Heart left ventricle (tissue), 16 donors: ENCODE measurements around the gene SLC6A17. TPM values are rescaled to one million over a fixed set of nuclear protein-coding genes. Genes with fewer than 3 reads are reported as not detected.

ENCODE experiments used
- ATAC-seq, 4 donors: fragments of 200-7000 bp; cut with Tn5 transposase; one replicate each; pipeline ENCODE4 v1.9.1; 2020 to 2022; ENCODE audit warnings: moderate library complexity in 4 of 4, mild to moderate bottlenecking in 3 of 4, moderate number of reproducible peaks in 1 of 4
- DNase-seq, 5 donors: peaks; one replicate each; pipeline ENCODE4 v3.0.0-alpha.2; 2020
- H3K27ac ChIP-seq, 12 donors: fragments of 200-600 bp; sonication (generic) in 4 of 12; one replicate each; pipeline versions ENCODE4 v1.5.0 to v1.8.0; 2016 to 2022; ENCODE audit warnings: mild to moderate bottlenecking in 2 of 12
- H3K27me3 ChIP-seq, 9 donors: fragments of 200-600 bp; sonication (generic) in 2 of 9; one replicate each; pipeline versions ENCODE4 v1.5.1 to v1.8.0; 2016 to 2022; ENCODE audit warnings: mild to moderate bottlenecking in 3 of 9
- H3K36me3 ChIP-seq, 9 donors: fragments of 200-600 bp; sonication (generic) in 2 of 9; one replicate each; pipeline versions ENCODE4 v1.5.0 to v1.8.0; 2018 to 2022; ENCODE audit warnings: mild to moderate bottlenecking in 2 of 9
- H3K4me1 ChIP-seq, 12 donors: fragments of 200-600 bp; sonication (generic) in 4 of 12; one replicate each; pipeline versions ENCODE4 v1.5.0 to v1.8.0; 2016 to 2022; ENCODE audit warnings: mild to moderate bottlenecking in 3 of 12
- H3K4me3 ChIP-seq, 12 donors: fragments of 200-600 bp; sonication (generic) in 4 of 12; one replicate each; pipeline versions ENCODE4 v1.5.0 to v1.8.0; 2017 to 2022; ENCODE audit warnings: mild to moderate bottlenecking in 9 of 12, moderate library complexity in 4 of 12
- H3K9me3 ChIP-seq, 12 donors: fragments of 200-600 bp; sonication (generic) in 4 of 12; one replicate each; pipeline versions ENCODE4 v1.5.0 to v1.8.0; 2016 to 2022; ENCODE audit warnings: mild to moderate bottlenecking in 1 of 12
- POLR2A ChIP-seq, 2 donors: fragments of 450-650 bp; IDR thresholded peaks; one replicate each; pipeline ENCODE4 v1.6.1; 2017; ENCODE audit warnings: antibody characterized with exemption in 2 of 2, mild to moderate bottlenecking in 2 of 2, moderate library complexity in 2 of 2
- WGBS, 4 donors: extraction: QIAGEN DNeasy Blood & Tissue Kit in 2 of 4; methylation state at CpG; one replicate each; pipeline versions ENCODE4 v1.1.5 to v1.1.7; 2013 to 2018; 5-methylcytosine and 5-hydroxymethylcytosine counted together
- intact Hi-C, 10 donors: fragments of 100-400 bp; cut with DNase I; formaldehyde crosslinking; loops; one replicate each; pipeline versions ENCODE4 v1.11.1 to v1.14.2; 2022
- polyA plus RNA-seq, 2 donors: library from polyadenylated mRNA; stranded (reverse); fragments of 200-250 nt; gene quantifications; one replicate each; pipeline ENCODE4 v1.2.3, GENCODE V29; 2013
- total RNA-seq, 9 donors: library from RNA; depleted of rRNA in 2 of 9; stranded (reverse); fragments of >200 nt in 2 of 9; fragmentation: NEBNext Ultra II Directional in 3 of 9; extraction: Animal tissue kit (Norgen Biotek cat#: 25700) in 3 of 9; gene quantifications; one replicate each; pipeline versions ENCODE4 v1.1.0 to v1.2.4, GENCODE V29; 2016 to 2023
- TF ChIP-seq, protein P1 (sequence below), 12 donors: fragments of 200-600 bp; sonication (generic) in 4 of 12; IDR thresholded peaks; one replicate each; pipeline versions ENCODE4 v1.5.0 to v1.8.0; 2018 to 2022; ENCODE audit warnings: antibody characterized with exemption in 12 of 12, mild to moderate bottlenecking in 5 of 12
- donor health status: ischemic (EF 13 %, LVEDD 7.1; RV severe dilation, severe dysfunction).
- donor health status: healthy with polysubstance abuse.
- donor health status: DM: no; HTN: yes; CAD: no.
- donor health status: DM: no; HTN: no; CAD: no.
- donor health status: ischemic (EF 25% LVEDD 6.9; RV normal size, moderate dysfunction).
- donor health status: ischemic (EF 25% LVEDD 5.7; RV mildly dilated, moderate dysfunction).
- donor health status: healthy.
- donor health status: DM: yes; HTN: yes; CAD: no.
- donor health status: ischemic (EF 35%, LVEDD 5.7; RV mildly dilated, moderate dysfunction).
- donor health status: nonischemic (EF 11% LVEDD 7.7; RV severe dilation, severe dysfunction).
- donor health status: DM: yes; HTN: yes; CAD: no.
- donor health status: PGD.
- donor health status: ischemic (EF 29% LVEDD 5.4; RV normal size, mild dysfunction).
- donor health status: nonischemic (EF 23%, LVEDD 6.1; RV moderate dilation, normal function).

The SLC6A17 gene
- total and polyA plus RNA-seq, 11 donors: 0.07 to 0.50 (median 0.24) TPM; not detected in 3

DNA sequence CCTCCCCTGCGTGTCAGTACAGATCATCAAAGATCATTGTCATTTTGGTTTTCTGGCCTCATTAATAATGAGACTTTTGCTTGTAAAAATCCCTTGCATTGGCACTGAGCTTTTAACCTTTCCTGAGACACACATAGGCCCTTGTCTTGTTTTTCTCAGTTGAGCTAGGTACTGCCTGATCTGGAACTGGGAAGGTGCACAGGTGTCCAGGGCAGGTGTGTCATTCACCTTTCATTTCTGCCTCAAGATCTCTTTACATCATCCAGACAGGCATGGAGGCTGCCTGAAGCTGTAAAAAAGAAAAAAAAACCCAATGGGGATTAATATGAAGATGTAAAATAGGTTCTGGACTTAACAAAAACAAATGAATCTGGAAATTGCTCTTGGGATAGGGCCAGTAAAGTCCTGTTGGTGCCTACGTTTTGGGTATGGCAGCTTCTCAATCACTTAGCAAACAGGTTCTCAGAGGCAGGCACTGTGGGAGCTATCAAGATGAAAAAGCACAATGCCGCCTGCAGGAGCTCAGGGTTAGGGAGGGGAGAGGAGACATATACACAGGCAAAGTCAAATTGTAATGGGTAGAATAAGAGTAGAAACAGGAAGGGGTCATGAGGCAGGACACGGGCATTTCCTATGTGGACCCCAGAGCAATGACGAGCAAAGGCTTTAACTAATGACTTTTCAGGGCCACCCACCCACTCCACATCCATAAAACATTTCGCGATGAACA, 58.8 kb downstream of the SLC6A17 start:
- no peaks in the 10 kb centered on the region for H3K36me3 ChIP-seq
- H3K27ac ChIP-seq: peak overlapping the region; percentile 60 to 93 (median 87)
- no peaks in the 10 kb centered on the region for H3K9me3 ChIP-seq
- intact Hi-C loops: loop anchor here in 8 of 10 donors (1.0 to 10.0 kb wide), 5 partner anchors 103 to 406 kb away; partner anchors contain the start of gene LAMTOR5 (in 2 of the 8)
- TF ChIP-seq, protein P1, sequence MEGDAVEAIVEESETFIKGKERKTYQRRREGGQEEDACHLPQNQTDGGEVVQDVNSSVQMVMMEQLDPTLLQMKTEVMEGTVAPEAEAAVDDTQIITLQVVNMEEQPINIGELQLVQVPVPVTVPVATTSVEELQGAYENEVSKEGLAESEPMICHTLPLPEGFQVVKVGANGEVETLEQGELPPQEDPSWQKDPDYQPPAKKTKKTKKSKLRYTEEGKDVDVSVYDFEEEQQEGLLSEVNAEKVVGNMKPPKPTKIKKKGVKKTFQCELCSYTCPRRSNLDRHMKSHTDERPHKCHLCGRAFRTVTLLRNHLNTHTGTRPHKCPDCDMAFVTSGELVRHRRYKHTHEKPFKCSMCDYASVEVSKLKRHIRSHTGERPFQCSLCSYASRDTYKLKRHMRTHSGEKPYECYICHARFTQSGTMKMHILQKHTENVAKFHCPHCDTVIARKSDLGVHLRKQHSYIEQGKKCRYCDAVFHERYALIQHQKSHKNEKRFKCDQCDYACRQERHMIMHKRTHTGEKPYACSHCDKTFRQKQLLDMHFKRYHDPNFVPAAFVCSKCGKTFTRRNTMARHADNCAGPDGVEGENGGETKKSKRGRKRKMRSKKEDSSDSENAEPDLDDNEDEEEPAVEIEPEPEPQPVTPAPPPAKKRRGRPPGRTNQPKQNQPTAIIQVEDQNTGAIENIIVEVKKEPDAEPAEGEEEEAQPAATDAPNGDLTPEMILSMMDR (IDR thresholded peaks at IDR 0.05): no peak
- no peak for TF ChIP-seq POLR2A (IDR thresholded peaks at IDR 0.05)
- H3K27me3 ChIP-seq: peaks cover 0 to 13% (median 0%) of the 10 kb centered on the region in 9 donors
- ATAC-seq (no peak), DNase-seq (no peak)
- WGBS, 4 donors: 60 to 75% (median 64%) methylated on average over 7 of the region's 7 CpGs
- H3K4me3 ChIP-seq: peak overlapping the region in 11 of 12 donors; percentile 60 to 90 (median 82)
- H3K4me1 ChIP-seq: peaks cover 0 to 43% (median 22%) of the 10 kb centered on the region in 12 donors

DNA sequence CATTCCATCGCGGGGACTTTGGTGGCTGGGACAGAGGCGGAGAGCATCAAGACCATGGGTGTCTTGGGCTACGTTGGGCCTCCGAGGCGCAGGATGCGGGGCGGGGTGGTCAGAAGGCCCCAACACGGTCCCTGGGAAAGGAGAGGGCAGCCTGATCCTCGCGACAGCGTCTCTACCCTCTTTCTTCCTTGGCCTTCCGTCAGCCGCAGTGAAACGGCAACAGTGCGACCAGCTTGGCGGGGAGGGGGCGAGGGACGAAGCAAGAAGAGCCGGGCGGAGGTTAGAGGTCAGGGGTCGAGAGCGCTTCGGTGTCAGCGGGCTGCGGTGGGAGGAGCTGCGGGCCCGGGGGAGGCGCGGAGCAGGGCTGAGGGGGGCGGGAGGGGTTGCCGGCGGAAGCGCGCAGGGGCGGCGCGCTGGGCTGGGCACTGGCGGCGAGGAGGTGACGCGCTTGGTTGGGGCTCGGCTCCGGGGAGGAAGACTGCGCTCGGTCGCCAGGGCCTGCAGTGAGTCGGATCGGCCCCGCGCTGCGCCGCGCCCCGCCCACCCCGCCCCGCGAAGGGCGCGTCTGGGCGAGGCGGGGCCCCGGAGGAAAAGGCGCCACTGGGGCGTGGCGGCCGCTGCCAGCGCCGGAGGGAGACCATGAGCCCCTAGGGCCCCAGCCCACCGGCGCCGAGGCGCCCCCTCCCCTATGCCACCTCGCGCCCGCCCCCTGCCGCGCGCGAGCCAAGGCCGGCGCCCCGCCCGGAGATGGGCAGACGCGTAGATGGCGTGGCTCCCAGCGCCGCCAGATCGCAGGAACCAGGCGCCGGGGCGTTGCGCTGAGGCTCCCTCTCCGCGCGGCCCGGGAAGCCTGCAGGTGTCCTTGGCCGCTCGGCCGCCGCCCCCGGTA, 59.7 kb downstream of the SLC6A17 start, which contains the start of gene KCNC4:
Gene KCNC4 (plus strand): TSS at position 600 of the 889 bp plus-strand sequence. CDS start 1,186 bp downstream, outside the sequence.
- DNase-seq (peak; percentile 92 to 95 (median 92)), ATAC-seq (peak; percentile 78 to 95 (median 93))
- peaks cover 0 to 13% (median 0%) of the 10 kb centered on the region in 9 donors for H3K27me3 ChIP-seq
- H3K9me3 ChIP-seq: no peaks in the 10 kb centered on the region
- H3K27ac ChIP-seq: peak within 1 kb of the TSS; percentile 60 to 93 (median 87)
- 2 to 14% (median 5%) methylated on average over 25 to 103 of the region's 103 CpGs for WGBS, 4 donors
- intact Hi-C loops: loop anchor here in 7 of 10 donors (1.0 to 10.0 kb wide), 7 partner anchors 53 to 405 kb away; partner anchors contain the start of gene LAMTOR5 (in 6 of the 7)
- H3K4me3 ChIP-seq: peak within 1 kb of the TSS; percentile 60 to 90 (median 82)
- H3K36me3 ChIP-seq: no peaks in the 10 kb centered on the region
- TF ChIP-seq, protein P1 (IDR thresholded peaks at IDR 0.05): peak in 4 of 12 donors; percentile 4 to 16 (median 7)
- TF ChIP-seq POLR2A (IDR thresholded peaks at IDR 0.05): peak in 1 of 2 donors; percentile 58
- peaks cover 0 to 52% (median 22%) of the 10 kb centered on the region in 12 donors for H3K4me1 ChIP-seq

DNA sequence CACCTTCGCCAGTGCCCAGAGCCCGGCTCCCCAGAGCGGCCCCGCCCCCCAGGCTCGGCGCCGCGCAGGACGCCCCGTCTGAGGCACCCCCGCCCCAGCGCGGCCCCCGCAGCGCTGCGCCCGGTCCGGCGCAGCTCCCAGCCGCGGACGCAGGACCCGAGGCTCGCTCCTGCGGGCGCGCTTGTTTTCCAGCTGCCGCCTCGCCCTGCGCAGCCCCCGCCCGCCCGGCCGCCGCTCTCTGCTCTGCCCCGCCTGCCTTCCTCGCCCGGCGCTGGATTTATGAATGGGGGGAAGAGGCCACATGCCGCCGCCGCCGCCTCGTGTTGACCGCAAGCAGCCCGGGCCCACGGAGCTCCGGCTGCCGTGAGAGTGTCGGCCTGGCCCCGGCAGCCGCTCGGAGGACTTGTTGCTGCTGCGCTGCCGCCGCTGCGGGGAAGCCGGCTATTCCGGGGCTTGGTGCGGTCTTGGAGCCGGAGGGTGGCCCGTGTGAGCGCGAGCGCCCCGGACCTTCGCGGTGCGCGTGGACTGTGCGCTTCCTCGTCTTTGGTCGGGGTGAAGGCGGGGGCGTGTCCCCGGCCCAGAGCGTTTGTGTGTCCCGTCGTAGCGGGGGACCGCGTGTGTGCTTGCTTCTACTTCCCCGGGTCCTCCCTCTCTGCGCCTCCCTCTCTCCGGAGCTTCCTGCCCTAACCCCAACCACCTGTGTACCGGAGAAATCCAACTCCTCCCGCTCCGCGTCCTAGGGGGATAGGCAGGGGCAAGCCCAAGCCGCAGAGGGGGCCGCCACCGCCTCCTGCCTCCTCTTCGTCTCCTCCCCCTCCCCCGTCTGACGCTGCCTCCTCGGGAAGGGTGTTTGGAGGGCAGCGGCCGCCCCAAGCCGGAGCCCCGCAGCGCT, 60.6 kb downstream of the SLC6A17 start:
- Histone ChIP-seq H3K36me3 (no peaks in the 10 kb centered on the region), H3K27ac (peak overlapping the region; percentile 60 to 93 (median 87)), H3K4me3 (peak overlapping the region; percentile 60 to 90 (median 82)), H3K27me3 (peaks cover 0 to 13% (median 0%) of the 10 kb centered on the region in 9 donors), H3K4me1 (peaks cover 0 to 59% (median 25%) of the 10 kb centered on the region in 12 donors), H3K9me3 (no peaks in the 10 kb centered on the region)
- peak; percentile 46 to 77 (median 55) for DNase-seq
- ATAC-seq: peak in 3 of 4 donors; percentile 17 to 28 (median 23)
- 0 to 1% (median 0%) methylated on average over 40 to 101 of the region's 101 CpGs for WGBS, 4 donors
- TF ChIP-seq, protein P1 (IDR thresholded peaks at IDR 0.05): peak in 1 of 12 donors; percentile 0
- no peak for TF ChIP-seq POLR2A (IDR thresholded peaks at IDR 0.05)
- intact Hi-C loops: loop anchor here in 5 of 10 donors (1.0 to 10.0 kb wide), 4 partner anchors 52 to 196 kb away; partner anchors contain the start of gene LAMTOR5 (in 4 of the 5)
